Effector memory CD8-positive, alpha-beta T cell (primary cell): ENCODE measurements around the gene KPNA5.

Experiments used
- ATAC-seq: fragments of 150-1000 bp; cut with Tn5 transposase; replicated peaks from 2 replicates; pipeline ENCODE4 v1.10.0; 2021; ENCODE audit warnings: mild to moderate bottlenecking, moderate library complexity
- DNase-seq, 3 experiments: peaks; one replicate each; pipeline ENCODE4 v3.0.0; 2021
- H3K27ac Mint-ChIP-seq, 2 donors: one replicate each; pipeline ENCODE4 v1.8.0; 2022; ENCODE audit warnings: mild to moderate bottlenecking in 2 of 2, mixed read lengths in 2 of 2, moderate library complexity in 2 of 2
- H3K27me3 Mint-ChIP-seq, 2 donors: one replicate each; pipeline ENCODE4 v1.8.0; 2022; ENCODE audit warnings: mixed read lengths in 2 of 2
- H3K36me3 Mint-ChIP-seq: one replicate; pipeline ENCODE4 v1.8.0; 2022; ENCODE audit warnings: mild to moderate bottlenecking, moderate library complexity, mixed read lengths; ENCODE audit not compliant: insufficient read depth
- H3K4me1 Mint-ChIP-seq, 2 donors: one replicate each; pipeline ENCODE4 v1.8.0; 2022; ENCODE audit warnings: low read depth in 2 of 2, mixed read lengths in 2 of 2
- H3K4me3 Mint-ChIP-seq, 2 donors: one replicate each; pipeline ENCODE4 v1.8.0; 2022; ENCODE audit warnings: mild to moderate bottlenecking in 2 of 2, mixed read lengths in 2 of 2, moderate library complexity in 2 of 2
- H3K9me3 Mint-ChIP-seq, 2 donors: one replicate each; pipeline ENCODE4 v1.8.0; 2022; ENCODE audit warnings: mixed read lengths in 2 of 2

Gene KPNA5

DNA sequence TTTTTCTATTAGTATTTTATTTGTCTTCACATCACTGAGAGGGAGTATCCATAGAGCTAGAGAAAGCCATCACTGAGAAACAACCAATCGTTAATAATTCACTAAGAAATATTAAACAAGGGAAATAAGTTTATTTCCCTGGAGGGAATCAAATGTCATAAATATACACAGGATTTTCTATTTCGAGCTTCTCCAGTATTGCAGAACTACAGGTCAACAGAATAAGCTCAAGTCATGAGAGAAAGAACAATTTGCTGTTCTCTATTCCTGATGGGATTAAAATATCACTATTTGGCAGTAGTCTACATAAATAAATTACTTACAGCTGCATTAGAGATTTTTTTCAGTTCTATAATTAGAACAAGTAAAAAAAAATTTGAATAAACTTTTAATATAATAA is 86.7 kb downstream of the KPNA5 start:
- Mint-ChIP-seq H3K36me3 (peaks cover 3% of the 10 kb centered on the region), H3K4me3 (no peak overlapping the region), H3K4me1 (peaks cover 6 to 7% of the 10 kb centered on the region in 2 donors), H3K27me3 (peaks cover 36 to 69% of the 10 kb centered on the region in 2 donors), H3K9me3 (no peaks in the 10 kb centered on the region), H3K27ac (no peak overlapping the region)
- DNase-seq (no peak), ATAC-seq (no peak)

DNA sequence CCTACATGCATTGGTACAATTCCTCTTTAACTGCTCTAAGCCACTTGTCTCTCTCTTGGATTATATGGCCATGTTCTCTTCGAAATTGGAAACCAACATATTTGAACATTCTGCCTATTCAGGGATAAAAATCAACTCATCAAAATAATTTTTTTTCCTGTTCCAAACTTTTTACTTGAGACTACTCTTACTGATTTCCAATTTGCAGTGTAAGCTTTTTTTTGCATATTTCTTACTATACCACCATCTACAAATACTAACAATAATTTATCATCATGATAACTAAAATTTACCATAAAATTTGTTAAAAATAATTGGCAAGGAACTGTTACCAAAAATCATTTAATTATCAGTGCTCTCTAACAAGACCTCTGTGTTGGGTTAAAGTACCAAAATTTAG is 91.4 kb downstream of the KPNA5 start:
- no peak for ATAC-seq
- Mint-ChIP-seq H3K27ac (no peak overlapping the region), H3K27me3 (peaks cover 10 to 38% of the 10 kb centered on the region in 2 donors), H3K4me1 (no peaks in the 10 kb centered on the region), H3K36me3 (peaks cover 3% of the 10 kb centered on the region), H3K9me3 (no peaks in the 10 kb centered on the region), H3K4me3 (no peak overlapping the region)
- DNase-seq, result no peak

DNA sequence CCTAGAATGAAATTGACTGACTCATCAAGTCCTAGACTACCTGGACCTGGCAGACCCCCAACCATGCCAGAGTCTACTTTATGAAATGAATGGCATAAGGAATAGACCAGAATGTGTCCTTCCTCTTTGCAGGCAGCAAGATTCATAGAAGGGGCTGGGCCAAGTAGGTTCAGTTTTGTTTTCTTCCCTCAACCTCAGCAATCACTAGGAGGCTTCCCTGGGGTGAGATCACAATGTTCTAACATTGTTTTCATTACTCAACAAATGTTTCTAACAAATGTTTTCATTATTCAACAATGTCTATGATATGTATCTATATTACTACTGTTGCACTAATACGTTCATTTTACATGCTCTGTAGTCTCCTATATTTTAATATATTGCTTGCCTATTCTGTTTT is 92.9 kb downstream of the KPNA5 start:
- H3K4me1 Mint-ChIP-seq, result no peaks in the 10 kb centered on the region
- no peaks in the 10 kb centered on the region for H3K9me3 Mint-ChIP-seq
- ATAC-seq (no peak), DNase-seq (no peak)
- no peak overlapping the region for H3K27ac Mint-ChIP-seq
- H3K27me3 Mint-ChIP-seq, result peaks cover 7 to 31% of the 10 kb centered on the region in 2 donors
- peaks cover 3% of the 10 kb centered on the region for H3K36me3 Mint-ChIP-seq
- no peak overlapping the region for H3K4me3 Mint-ChIP-seq

DNA sequence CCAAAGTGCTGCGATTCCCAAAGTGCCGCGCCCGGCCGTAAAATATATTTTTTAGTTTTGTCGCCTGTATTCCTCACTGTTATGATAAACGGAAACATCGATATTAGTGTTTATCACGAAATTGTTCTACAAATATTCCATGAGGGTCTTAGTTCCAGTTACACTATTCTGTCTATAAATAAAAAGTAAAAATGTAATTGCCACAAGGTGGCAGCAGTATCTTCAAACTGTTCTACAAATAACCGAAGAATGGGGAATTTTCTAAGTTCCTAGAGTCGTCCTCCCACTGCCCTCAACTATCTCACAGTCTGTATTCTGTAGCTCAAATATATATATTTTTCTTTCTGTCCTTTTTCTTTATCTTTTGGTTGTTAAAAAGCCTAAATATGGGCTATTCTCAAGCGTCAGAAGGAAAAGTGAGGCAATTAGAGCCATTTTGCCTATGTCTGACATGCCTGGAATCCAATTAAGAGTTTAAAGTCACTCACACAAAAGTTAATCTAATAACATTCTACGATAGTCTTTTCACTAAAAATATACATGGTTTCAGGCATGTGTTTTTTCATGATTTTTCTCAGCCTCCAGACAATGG is 98.7 kb downstream of the KPNA5 start:
- Mint-ChIP-seq H3K4me3 (no peak overlapping the region), H3K4me1 (no peaks in the 10 kb centered on the region), H3K36me3 (no peaks in the 10 kb centered on the region), H3K9me3 (no peaks in the 10 kb centered on the region), H3K27me3 (peaks cover 0 to 21% of the 10 kb centered on the region in 2 donors), H3K27ac (no peak overlapping the region)
- DNase-seq (no peak), ATAC-seq (no peak)

DNA sequence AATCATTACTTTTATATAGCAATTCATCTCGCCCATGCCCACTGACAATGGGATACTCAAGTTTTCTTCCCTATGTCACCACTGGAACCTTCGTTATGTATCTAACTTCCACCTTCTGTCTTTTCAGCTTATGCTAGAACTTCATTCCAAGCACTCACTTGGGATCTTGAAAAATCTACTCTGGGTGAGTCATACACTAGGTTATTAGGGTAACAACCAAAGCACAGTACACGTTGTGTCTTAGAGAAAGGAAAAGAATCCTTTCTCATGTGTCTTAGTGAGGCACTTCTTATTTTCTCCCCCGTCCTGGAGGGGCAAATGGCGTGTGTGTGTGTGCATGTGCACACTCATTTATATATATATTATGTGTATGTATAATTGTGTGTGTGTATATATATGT is 102.8 kb downstream of the KPNA5 start:
- no peak for DNase-seq
- no peak overlapping the region for H3K4me3 Mint-ChIP-seq
- H3K4me1 Mint-ChIP-seq, result no peaks in the 10 kb centered on the region
- no peaks in the 10 kb centered on the region for H3K9me3 Mint-ChIP-seq
- no peak for ATAC-seq
- H3K27ac Mint-ChIP-seq, result no peak overlapping the region
- H3K27me3 Mint-ChIP-seq, result peaks cover 5 to 21% of the 10 kb centered on the region in 2 donors
- H3K36me3 Mint-ChIP-seq, result no peaks in the 10 kb centered on the region
